PC-3 (cell line): Measurements from ENCODE around the gene GABARAP.

Experiments
- EZH2 ChIP-seq: fragments of 300-600 bp; sonication (generic); IDR thresholded peaks from one replicate; pipeline ENCODE4 v1.6.1; 2017; ENCODE audit warnings: antibody characterized with exemption, mild to moderate bottlenecking, low read length; ENCODE audit not compliant: unreplicated experiment
- EZH2phosphoT487 ChIP-seq: fragments of 300-600 bp; sonication (generic); IDR thresholded peaks from 2 replicates; pipeline ENCODE4 v1.6.1; 2018; ENCODE audit warnings: mild to moderate bottlenecking, antibody characterized with exemption, low read length, borderline replicate concordance

DNA sequence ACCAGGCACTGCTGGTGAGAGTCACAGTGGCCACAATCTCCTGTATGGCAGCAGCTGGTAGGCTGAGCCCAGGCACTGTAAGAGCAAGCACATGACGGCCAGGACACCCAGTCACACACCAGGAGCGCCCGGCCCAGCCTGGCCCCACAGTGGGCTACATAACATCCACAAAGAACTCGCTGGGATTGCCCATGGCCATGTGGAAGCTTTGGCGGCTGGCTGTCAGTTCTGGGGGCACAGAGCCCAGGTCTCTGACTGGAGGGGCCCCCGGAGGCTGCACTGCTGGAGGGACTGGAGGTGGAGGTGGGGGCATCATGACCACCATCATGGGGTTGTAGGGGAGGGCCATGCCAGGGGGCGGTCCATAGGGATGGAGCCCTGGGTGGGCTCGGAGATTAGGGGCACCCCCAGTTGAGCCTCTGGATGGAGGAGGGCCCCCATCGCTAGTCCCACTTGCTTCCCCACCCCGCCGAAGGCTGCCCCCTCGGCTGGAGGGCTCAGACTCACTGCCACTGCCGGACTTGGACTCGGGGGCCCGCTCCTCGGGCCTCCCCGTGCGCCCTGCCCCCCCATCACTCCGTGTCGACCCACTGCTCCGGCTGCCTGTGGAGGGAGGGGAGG, 16.4 kb downstream of the GABARAP start:
- TF ChIP-seq EZH2phosphoT487 (no peak), EZH2 (no peak)
